ENCODE measurements around the gene RGS14.

RGS14 gene, protein sequence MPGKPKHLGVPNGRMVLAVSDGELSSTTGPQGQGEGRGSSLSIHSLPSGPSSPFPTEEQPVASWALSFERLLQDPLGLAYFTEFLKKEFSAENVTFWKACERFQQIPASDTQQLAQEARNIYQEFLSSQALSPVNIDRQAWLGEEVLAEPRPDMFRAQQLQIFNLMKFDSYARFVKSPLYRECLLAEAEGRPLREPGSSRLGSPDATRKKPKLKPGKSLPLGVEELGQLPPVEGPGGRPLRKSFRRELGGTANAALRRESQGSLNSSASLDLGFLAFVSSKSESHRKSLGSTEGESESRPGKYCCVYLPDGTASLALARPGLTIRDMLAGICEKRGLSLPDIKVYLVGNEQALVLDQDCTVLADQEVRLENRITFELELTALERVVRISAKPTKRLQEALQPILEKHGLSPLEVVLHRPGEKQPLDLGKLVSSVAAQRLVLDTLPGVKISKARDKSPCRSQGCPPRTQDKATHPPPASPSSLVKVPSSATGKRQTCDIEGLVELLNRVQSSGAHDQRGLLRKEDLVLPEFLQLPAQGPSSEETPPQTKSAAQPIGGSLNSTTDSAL

GRCh38 chr5:177357459-177358351 lies at the start of gene RGS14:
Gene RGS14, plus strand, starts transcription at chr5:177357924. Its CDS starts 101 bp downstream, at chr5:177358025.
- DNase-seq, result peak; percentile 88

GRCh38 chr5:177308740-177309139 lies 49.0 kb upstream of the RGS14 start:
- no peak for DNase-seq

DNA sequence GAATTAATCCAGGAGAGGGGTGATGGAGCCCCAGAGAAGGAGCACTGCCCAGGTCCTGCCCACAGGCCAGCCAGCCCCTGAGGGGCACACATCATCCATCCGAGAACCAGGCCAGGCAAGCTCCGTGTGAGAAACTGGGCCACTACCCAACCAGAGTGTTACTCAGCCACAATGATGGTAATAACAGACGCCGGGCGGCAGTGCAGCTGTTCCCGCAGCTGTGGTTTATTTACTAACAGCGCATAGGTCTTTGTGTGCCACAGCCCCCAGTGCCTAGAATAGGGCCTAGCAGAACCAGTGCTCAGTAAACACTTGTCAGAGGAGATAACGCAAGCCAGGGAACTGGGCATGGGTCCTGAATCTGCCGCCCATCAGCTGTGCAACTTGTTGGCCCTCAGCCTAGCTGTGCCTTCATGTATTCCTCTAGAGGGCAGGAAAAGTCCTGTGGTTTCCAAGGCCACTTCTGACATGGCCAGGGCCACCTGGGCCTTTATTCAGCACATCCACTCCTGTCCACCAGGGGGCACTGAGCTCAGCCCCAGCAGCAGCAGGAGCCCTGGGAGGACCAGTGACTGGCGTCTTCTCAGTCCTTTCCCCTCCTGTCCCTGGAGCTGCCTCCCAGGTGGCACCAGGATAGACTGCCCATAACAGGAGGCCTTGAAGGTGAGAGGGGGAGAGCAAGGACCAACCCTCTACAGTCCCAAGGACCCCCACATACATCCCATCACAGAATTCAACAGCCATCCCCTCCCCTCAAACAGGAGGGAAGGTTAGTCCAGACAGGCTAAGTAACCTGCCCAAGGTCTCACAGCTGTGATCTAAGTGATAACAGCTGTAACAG lies 48.2 kb upstream of the RGS14 start:
- peak; percentile 52 for DNase-seq

DNA sequence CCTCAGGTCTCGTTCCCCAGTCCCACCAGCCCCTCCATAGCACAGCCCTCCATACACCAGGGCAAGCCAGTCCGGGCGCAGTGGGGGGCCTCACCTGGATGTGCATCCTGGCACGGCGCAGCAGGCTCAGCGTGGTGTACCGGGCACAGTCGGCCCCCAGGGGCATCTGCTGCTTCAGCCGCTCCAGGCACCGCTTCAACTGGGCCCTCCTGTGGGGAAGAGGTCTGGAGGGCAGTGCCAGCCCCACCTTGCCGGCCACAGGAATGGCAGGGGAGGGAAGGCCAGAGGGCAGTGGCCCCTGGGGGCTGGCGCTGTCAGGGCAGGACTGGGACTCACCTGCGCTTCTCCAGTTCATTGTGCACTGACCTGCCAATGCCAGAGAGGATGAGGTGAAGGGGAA lies 47.4 kb upstream of the RGS14 start:
- no peak for DNase-seq

DNA sequence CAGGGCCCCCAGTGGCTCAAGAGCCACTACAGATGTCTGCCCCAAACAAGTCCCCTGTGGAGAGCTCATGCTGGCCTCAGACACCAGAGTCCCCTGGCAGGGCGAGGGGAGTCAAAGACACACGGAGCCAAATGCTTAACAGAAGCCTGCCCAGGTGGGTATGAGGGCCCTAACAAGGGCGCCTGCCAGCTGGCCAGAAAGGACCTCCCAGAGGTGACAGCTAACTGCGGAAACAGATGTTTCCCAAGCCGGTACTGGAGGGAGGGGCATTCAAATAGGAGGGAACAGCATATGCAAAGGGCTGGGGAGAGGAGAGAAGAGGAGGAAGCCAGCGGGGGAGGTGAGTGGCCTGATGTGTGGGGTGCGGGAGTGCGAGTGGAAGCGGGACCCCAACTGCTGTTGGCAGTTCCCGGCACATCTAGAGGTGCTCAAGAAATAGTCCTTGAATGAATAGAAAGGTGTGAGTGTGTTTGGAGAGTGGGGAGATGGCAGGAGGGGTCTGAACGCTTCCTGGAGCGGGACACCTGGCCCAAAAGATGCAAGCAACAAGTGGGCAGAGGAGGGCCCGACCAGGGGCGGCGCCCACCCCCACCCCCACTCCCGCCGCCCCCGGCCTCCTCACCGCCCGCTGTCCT lies 46.9 kb upstream of the RGS14 start:
- DNase-seq, result peak; percentile 51

DNA sequence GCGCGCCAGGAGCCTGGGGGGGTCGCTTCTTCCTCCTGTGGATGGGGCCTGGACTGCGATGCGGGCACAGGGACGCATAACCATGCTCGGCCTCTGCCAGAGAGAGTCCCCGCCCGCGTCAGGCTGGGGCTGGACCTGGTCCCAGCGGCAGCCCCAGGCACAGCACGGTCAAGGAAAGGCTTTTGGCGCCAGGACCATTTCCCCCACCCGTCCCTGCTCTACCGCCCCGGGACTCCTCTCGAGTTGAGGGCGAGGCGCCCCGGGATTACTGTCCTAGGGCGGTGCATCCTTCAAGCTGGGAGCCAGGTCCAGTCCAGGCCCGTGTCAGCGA lies 46.4 kb upstream of the RGS14 start:
- DNase-seq, result no peak

DNA sequence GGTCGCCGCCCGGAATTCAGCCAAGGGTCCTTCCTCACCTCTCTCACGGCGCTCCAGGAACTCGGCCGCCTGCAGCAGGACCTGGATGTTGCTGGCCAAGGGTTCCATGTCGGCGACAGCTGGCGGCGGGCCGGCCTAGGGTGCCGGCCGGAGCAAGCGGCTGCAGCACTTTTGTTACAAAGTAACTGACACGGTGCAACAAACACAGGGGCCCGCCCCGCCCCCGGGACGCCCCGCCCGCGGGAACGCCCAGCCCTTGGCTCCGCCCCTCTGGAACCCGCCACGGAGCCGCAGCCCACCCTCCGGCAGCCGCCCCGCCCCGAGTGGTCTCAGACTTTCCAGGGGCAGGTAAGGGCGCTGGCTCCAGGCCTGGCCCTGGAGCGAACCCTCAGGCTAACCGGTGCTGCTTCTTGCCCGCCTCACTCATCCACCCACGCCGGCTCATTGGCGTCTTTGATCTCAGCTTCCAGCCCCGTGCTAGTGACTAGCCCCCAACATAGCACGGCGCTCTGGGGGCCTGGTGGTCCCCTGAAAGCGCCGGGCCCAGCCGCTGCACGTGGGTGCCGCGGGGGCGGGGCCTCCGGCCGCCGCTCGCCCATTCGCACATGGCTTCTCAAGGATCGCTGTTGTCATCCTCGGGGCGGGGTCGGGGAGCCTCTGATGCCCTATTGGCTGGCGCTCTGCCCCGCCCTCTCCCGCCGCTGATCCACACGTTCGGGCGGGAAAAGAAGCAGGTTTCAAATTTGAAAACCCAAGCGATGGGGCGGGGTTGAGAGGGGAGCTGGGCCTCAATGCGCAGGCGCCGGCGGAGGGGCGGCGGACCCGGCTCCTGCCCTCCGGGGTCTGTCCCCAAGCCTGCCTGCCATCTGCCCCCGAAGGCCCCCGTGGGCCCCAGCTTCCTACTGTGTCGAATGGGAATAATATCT lies 45.7 kb upstream of the RGS14 start, which contains the start of gene MXD3:
Gene MXD3 (minus strand): TSS at position 176 of the 926 bp plus-strand sequence. CDS start 68 bp downstream, at position 108.
- peak; percentile 98 for DNase-seq

- DNase-seq, result no peak
Measured at GRCh38 chr5:177312649-177313181, 45.0 kb upstream of the RGS14 start.

DNA sequence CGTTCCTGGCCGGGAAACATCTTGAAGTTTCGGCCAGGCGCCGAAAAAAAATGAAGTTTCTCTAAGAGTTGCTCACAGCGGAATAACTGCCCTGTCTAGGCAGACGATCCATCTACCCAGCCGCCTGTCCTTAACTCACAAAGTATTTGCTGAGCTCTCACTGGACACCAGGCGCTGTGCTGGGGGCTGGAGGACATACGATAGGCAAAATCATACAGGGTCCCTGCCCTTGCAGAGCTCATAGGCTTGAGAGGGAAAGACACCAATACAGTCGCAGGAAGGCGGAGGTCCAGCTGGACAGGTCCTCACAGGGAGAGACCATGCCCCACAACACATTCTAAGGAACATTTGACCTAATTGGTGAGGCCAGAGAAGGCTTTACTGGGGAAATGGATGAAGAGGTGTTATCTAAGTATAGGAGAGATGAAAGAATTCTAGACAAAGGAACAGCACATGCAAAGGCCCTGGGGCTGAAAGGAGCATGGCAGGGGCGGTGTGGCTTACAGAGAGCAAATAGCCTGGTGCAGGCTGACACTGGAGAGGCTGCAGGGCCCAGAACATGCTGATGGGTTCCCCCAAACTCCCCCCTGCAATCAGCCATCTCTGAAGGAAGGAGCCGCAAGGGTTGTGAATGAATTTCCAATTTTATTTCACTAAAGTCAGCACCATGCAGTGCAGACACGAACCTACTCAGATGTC lies 44.0 kb upstream of the RGS14 start:
- no peak for DNase-seq

DNA sequence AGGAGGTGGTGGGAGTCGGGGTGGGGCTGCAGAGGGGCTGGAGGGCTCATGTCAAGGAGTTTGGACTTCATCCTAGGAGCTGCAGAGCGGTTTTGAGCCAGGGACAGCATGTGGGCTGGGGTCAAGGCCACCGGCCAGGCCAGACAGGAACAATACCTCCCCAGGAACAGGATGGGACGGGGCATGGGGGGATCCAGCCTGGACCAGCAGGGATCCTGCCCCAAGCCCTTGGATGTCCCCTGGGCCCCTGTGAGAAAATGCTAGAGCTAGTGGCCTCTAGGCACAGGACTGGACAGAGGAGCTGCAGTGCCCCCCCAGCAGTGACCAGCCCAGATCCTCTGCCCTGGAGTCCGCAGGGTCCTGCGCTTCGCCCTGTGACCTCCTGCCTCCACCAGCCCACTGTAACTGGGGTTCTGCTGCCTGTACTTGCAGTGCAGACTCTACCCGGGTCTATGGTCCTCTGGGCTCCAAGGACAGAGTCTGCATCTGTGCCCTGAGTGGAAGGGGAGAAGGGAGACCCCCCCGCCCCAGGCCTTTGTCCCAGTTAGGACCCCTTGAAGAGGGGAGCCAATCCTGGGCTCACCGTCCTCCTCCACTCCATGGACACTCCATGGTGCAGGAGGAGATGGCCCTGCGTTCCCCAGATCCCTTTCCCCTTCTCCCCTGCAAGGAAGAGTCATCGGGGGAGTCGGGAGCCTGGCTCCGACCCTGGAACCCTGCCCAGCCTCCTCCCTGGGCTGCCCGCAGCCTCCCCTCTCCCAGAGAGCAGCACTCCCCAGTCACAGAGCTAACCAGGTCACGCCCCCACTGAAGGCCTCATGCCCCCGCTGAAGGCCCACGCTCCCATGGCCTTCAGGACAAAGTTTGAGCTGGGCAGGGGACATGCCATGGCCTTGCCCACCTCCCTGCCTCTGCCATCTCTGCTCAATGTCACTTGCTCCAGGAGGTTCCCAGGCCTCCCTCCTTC lies 43.1 kb upstream of the RGS14 start:
- no peak for DNase-seq

- DNase-seq, result no peak
Measured at GRCh38 chr5:177315411-177315810, 42.3 kb upstream of the RGS14 start.

DNA sequence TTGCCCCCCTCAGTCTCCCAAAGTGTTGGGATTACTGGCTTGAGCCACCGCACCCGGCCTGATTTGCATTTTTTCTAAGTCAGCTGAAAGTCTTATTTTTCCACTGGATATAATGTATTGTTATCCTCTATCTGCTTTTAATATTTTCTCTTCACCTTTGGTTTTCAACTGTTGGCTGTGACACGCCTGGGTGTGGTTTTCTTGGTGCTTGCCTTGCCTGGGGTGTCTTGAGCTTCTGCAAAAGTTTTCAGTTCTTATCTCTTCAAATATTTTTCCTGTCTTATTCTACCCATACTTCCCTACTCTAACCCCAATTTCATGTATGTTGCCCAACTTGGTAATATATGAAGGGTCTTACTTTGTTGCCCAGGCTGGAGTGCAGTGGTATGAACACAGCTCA lies 41.7 kb upstream of the RGS14 start:
- DNase-seq, result no peak

GRCh38 chr5:177317959-177318377 lies 39.8 kb upstream of the RGS14 start:
- DNase-seq, result peak; percentile 84

DNA sequence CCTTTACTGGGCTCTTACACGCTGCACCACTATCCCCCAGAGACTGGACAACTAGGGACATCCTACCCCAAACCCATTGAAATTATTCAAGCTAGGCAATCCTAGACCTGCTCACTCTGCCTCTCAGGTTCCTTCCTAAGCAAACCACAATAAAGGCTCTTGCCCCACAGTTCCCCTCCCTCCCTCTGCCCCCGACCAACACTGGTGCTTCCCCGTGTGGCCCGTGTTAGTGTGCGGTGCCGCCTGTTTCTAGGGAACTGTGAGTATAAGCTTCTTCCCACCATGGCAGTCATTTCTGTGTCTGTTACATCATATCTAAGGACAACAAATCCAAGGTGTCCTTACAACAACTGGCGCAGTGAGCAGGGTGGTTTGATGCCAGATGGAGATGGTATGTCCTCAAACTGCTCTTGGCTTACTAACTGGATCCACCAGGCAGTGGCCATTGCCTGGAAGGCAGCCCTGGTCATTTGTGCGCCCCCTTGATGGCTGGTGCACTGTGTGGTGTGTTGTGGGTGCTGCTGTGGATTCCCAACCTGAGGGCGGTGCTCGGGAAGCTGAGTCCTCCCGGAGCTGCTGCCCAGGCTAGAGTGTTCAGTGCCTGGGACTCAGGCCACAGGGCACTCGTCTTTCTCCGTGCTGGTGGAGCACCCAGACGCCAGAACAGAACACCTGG lies 37.7 kb upstream of the RGS14 start:
- DNase-seq, result no peak

GRCh38 chr5:177320879-177321278 lies 36.8 kb upstream of the RGS14 start:
- DNase-seq, result peak; percentile 81

DNA sequence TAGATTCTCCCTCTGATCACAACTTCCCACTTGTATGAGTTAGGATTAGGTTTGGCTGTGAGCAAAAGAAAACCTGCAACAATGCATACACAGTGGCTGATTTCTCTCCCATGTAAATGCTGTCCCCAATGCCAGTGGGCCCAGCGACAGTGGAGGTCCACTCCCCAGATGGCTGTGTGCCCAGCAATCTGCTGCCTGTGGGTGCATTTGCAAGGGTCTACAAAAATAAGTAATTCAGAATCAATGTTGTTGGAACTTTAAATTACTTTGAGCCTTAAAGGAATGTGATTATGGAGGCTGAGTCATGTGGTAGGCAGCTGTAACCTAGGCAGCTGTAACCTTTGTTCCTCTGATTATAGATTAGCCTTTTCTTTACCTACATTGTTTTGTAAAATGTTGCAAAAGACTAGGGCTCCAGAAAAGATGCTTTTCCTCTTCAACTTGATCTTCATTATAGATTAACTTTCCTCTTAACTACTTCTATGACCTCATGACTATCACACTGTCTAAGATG lies 31.8 kb upstream of the RGS14 start:
- no peak for DNase-seq

DNA sequence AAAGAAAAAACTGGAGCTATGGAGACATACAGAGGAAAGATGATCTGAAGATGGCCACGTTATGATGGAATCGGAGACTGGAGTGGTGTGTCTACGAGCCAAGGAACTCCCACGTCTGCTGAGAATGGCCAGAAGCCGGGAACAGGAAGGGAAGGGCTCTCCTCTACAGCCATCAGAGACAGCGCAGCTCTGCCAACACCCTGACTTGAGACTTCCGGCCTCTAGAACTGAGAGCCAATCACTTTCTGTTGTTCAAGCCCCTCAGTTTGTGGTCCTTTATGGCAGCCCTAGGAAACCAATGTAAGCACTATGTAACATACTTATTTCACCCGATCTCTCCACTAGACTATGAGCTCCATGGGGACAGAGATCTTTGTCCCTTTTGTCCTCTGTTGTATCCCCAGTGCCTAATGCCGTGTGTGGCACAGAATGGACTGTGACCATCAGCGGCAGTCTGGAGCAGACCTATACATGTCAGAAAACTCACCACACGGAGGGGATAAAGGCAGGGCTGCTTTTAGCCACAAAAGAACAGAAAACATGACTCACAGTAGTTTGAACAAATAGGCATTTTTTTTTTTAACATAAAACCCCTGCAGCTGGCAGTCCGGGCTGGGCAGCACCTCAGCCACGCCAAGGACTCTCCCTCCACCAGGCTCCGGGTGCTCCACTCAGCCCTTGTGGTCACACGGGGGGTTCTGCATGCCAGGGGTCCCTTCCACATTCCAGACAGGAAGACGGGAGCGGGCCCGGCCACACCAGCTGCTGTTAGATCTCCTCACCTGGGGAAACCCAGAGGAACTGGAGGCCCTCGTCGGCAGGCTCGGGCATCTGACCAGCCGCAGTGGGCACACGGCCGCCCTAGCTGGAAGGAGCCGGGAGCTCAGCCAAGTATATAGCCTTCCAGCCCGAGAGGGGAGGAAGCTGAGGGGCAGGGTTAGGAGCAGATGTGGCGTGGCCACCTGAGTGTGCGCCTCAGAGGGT lies 29.9 kb upstream of the RGS14 start:
- DNase-seq, result no peak
